Smooth muscle cell (in vitro differentiated cells): ENCODE measurements around the gene HOOK1. TPM values are rescaled to one million over a fixed set of nuclear protein-coding genes. Genes with fewer than 3 reads are reported as not detected.

Experiments
- DNase-seq: peaks from one replicate; lab custom pipeline; 2025; ENCODE audit not compliant: unreplicated experiment; lab: John Stamatoyannopoulos, UW
- H2AFZ ChIP-seq: fragments of 200-600 bp; sonication (generic); 2 replicates; pipeline ENCODE4 v1.6.0; 2016; ENCODE audit warnings: antibody characterized with exemption, low read depth, mild to moderate bottlenecking
- H3F3A ChIP-seq: fragments of 200-600 bp; sonication (generic); 2 replicates; pipeline ENCODE4 v1.6.0; 2017; ENCODE audit warnings: antibody characterized with exemption, low read depth
- H3K27ac ChIP-seq: fragments of 200-600 bp; sonication (generic); 2 replicates; pipeline ENCODE4 v1.5.1; 2016; ENCODE audit warnings: low read depth, mild to moderate bottlenecking
- H3K27me3 ChIP-seq: fragments of 200-600 bp; sonication (generic); 2 replicates; pipeline ENCODE4 v1.6.1; 2016; ENCODE audit warnings: low read depth, mild to moderate bottlenecking
- H3K36me3 ChIP-seq: fragments of 200-600 bp; sonication (generic); 2 replicates; pipeline ENCODE4 v1.5.1; 2016; ENCODE audit warnings: low read depth
- H3K4me1 ChIP-seq: fragments of 200-600 bp; sonication (generic); 2 replicates; pipeline ENCODE4 v1.5.1; 2016; ENCODE audit warnings: low read depth
- H3K4me2 ChIP-seq: fragments of 200-600 bp; sonication (generic); 2 replicates; pipeline ENCODE4 v1.6.0; 2016; ENCODE audit warnings: mild to moderate bottlenecking
- H3K4me3 ChIP-seq: fragments of 200-600 bp; sonication (generic); 2 replicates; pipeline ENCODE4 v1.5.1; 2016; ENCODE audit warnings: mild to moderate bottlenecking
- H3K79me2 ChIP-seq: fragments of 200-600 bp; sonication (generic); 2 replicates; pipeline ENCODE4 v1.6.0; 2016; ENCODE audit warnings: low read depth, mild to moderate bottlenecking
- H3K9ac ChIP-seq: fragments of 200-600 bp; sonication (generic); 2 replicates; pipeline ENCODE4 v1.6.0; 2016; ENCODE audit warnings: low read depth
- H3K9me3 ChIP-seq: fragments of 200-600 bp; sonication (generic); replicated peaks from 2 replicates; pipeline ENCODE4 v1.5.1; 2016; ENCODE audit warnings: low read depth
- H4K20me1 ChIP-seq: fragments of 200-600 bp; sonication (generic); 2 replicates; pipeline ENCODE4 v1.6.0; 2016; ENCODE audit warnings: low read depth
- CTCF ChIP-seq: fragments of 200-600 bp; sonication (generic); IDR thresholded peaks from 2 replicates; pipeline ENCODE4 v1.5.1; 2017; ENCODE audit warnings: borderline replicate concordance, mild to moderate bottlenecking, antibody characterized with exemption; ENCODE audit not compliant: insufficient read depth, poor library complexity, severe bottlenecking
- WGBS: methylation state at CpG from one replicate; pipeline ENCODE4 v1.1.7; 2016; ENCODE audit warnings: low lambda C conversion rate; 5-methylcytosine and 5-hydroxymethylcytosine counted together
- polyA plus RNA-seq: library from polyadenylated mRNA; unstranded; fragments of >200 nt; fragmentation: Nextera tagmentation; extraction: Ambion mirVana; gene quantifications from 2 replicates; pipeline ENCODE4 v1.2.1, GENCODE V29; 2016
- total RNA-seq: library from RNA; depleted of rRNA; stranded (reverse); fragments of >200 nt; gene quantifications from 2 replicates; pipeline ENCODE4 v1.2.3, GENCODE V29; 2014

Gene HOOK1
- total and polyA plus RNA-seq, 2 experiments from 2014 or later, result 0.80 to 5.2 TPM

- Histone ChIP-seq H3K79me2 (no peaks in the 10 kb centered on the region), H3K4me2 (no peak overlapping the region), H4K20me1 (no peaks in the 10 kb centered on the region), H3F3A (no peaks in the 10 kb centered on the region), H3K27ac (no peak overlapping the region), H3K4me1 (no peaks in the 10 kb centered on the region), H3K9ac (no peak overlapping the region), H3K27me3 (no peaks in the 10 kb centered on the region), H3K36me3 (no peaks in the 10 kb centered on the region), H2AFZ (no peak overlapping the region), H3K9me3 (peaks cover 6% of the 10 kb centered on the region), H3K4me3 (no peak overlapping the region)
- no peak for TF ChIP-seq CTCF
- no peak for DNase-seq
- 94% methylated on average over 2 of the region's 2 CpGs for WGBS
These were observed 66.0 kb downstream of the HOOK1 start for GRCh38 chr1:59880735-59881134.

GRCh38 chr1:59885160-59885832 is 70.5 kb downstream of the HOOK1 start:
- Histone ChIP-seq H3K36me3 (no peaks in the 10 kb centered on the region), H4K20me1 (no peaks in the 10 kb centered on the region), H2AFZ (no peak overlapping the region), H3K9ac (no peak overlapping the region), H3K27me3 (no peaks in the 10 kb centered on the region), H3K79me2 (no peaks in the 10 kb centered on the region), H3F3A (no peaks in the 10 kb centered on the region), H3K9me3 (no peaks in the 10 kb centered on the region), H3K4me1 (no peaks in the 10 kb centered on the region), H3K4me3 (no peak overlapping the region), H3K27ac (no peak overlapping the region), H3K4me2 (no peak overlapping the region)
- TF ChIP-seq CTCF, result no peak
- DNase-seq, result no peak
- 71% methylated on average over 3 of the region's 3 CpGs for WGBS

- no peak overlapping the region for H2AFZ ChIP-seq
- H3K27ac ChIP-seq, result no peak overlapping the region
- no peaks in the 10 kb centered on the region for H3K4me1 ChIP-seq
- H3K4me3 ChIP-seq, result no peak overlapping the region
- no peak overlapping the region for H3K9ac ChIP-seq
- H3K36me3 ChIP-seq, result no peaks in the 10 kb centered on the region
- no peaks in the 10 kb centered on the region for H3K27me3 ChIP-seq
- no peaks in the 10 kb centered on the region for H4K20me1 ChIP-seq
- TF ChIP-seq CTCF, result no peak
- DNase-seq, result no peak
- H3K79me2 ChIP-seq, result no peaks in the 10 kb centered on the region
- H3F3A ChIP-seq, result no peaks in the 10 kb centered on the region
- WGBS, result 74% methylated on average over 7 of the region's 7 CpGs
- no peak overlapping the region for H3K4me2 ChIP-seq
- no peaks in the 10 kb centered on the region for H3K9me3 ChIP-seq
These were observed 78.4 kb downstream of the HOOK1 start for GRCh38 chr1:59892841-59893811.
